ENCODE data around the gene ZNF345.

The ZNF345 gene

GRCh38 chr19:36850559-36851442, at the start of gene ZNF345:
Gene ZNF345, plus strand, starts transcription at chr19:36850876. Its CDS starts 25,955 bp downstream, at chr19:36876831.
- DNase-seq: peak; percentile 98

- no peak for DNase-seq
Measured at GRCh38 chr19:36805364-36805763, 45.3 kb upstream of the ZNF345 start.

- DNase-seq: no peak
Measured at GRCh38 chr19:36807029-36807428, 43.6 kb upstream of the ZNF345 start.

GRCh38 chr19:36819130-36819630, 31.5 kb upstream of the ZNF345 start:
- no peak for DNase-seq

- no peak for DNase-seq
Measured at GRCh38 chr19:36821758-36822157, 28.9 kb upstream of the ZNF345 start.

- DNase-seq: no peak
Measured at GRCh38 chr19:36833430-36833829, 17.2 kb upstream of the ZNF345 start.

- no peak for DNase-seq
Measured at GRCh38 chr19:36837176-36837905, 13.3 kb upstream of the ZNF345 start.

GRCh38 chr19:36837906-36838783, 12.5 kb upstream of the ZNF345 start, which contains the start of gene ZNF790:
Gene ZNF790, minus strand, starts transcription at chr19:36838387. Its CDS starts 12,768 bp downstream, at chr19:36825619.
- peak; percentile 99 for DNase-seq

- DNase-seq: no peak
Measured at GRCh38 chr19:36838784-36839324, 11.8 kb upstream of the ZNF345 start.

GRCh38 chr19:36847968-36848367, 2.7 kb upstream of the ZNF345 start:
- no peak for DNase-seq

GRCh38 chr19:36849701-36850558, 746 bp upstream of the ZNF345 start:
- DNase-seq: peak; percentile 93

- no peak for DNase-seq
Measured at GRCh38 chr19:36851898-36852297, 1.2 kb downstream of the ZNF345 start.

GRCh38 chr19:36876993-36877938, 26.6 kb downstream of the ZNF345 start:
- no peak for DNase-seq

GRCh38 chr19:36891768-36892357, 41.2 kb downstream of the ZNF345 start:
- DNase-seq: no peak

GRCh38 chr19:36894849-36895383, 44.2 kb downstream of the ZNF345 start:
- no peak for DNase-seq

GRCh38 chr19:36898422-36898821, 47.7 kb downstream of the ZNF345 start:
- DNase-seq: no peak

GRCh38 chr19:36915992-36916830, 65.5 kb downstream of the ZNF345 start, which contains the start of the genes ZNF568 and ZNF829:
Gene ZNF568, plus strand, starts transcription at chr19:36916332. Its CDS starts 6,439 bp downstream, at chr19:36922771.
Gene ZNF829, minus strand, starts transcription at chr19:36916291. Its CDS starts 1,124 bp downstream, at chr19:36915167.
- DNase-seq: peak; percentile 99

GRCh38 chr19:36916991-36917390, 66.3 kb downstream of the ZNF345 start:
- peak; percentile 19 for DNase-seq
